WTC11 (cell line): Measurements from ENCODE around the gene CYP27B1.

Source experiments
- CBFB ChIP-seq: sonication (generic); formaldehyde crosslinking; IDR thresholded peaks from 2 replicates; pipeline ENCODE4 v1.8.1; 2022; ENCODE audit warnings: mild to moderate bottlenecking, low read depth, missing genetic modification reagents
- CREM ChIP-seq: sonication (generic); formaldehyde crosslinking; IDR thresholded peaks from 2 replicates; pipeline ENCODE4 v1.8.1; 2022; ENCODE audit warnings: mild to moderate bottlenecking, missing genetic modification reagents, moderate library complexity
- JUN ChIP-seq: sonication (generic); formaldehyde crosslinking; IDR thresholded peaks from 2 replicates; pipeline ENCODE4 v1.8.0; 2023; ENCODE audit warnings: mild to moderate bottlenecking, missing genetic modification reagents
- TF ChIP-seq, protein P1 (sequence below): fragments of 200-600 bp; IDR thresholded peaks from 2 replicates; pipeline ENCODE4 v1.8.0; 2022; ENCODE audit warnings: antibody characterized with exemption
- TF ChIP-seq, protein P2 (sequence below): sonication (generic); formaldehyde crosslinking; IDR thresholded peaks from 2 replicates; pipeline ENCODE4 v1.8.1; 2022; ENCODE audit warnings: low read depth, missing genetic modification reagents, borderline replicate concordance
- TF ChIP-seq, protein P3 (sequence below): sonication (generic); formaldehyde crosslinking; conservative IDR thresholded peaks from 2 replicates; pipeline ENCODE4 v1.8.1; 2023; ENCODE audit warnings: mild to moderate bottlenecking, low read depth, missing genetic modification reagents, moderate library complexity
- TF ChIP-seq, protein P4 (sequence below): sonication (generic); formaldehyde crosslinking; IDR thresholded peaks from 2 replicates; pipeline ENCODE4 v1.8.0; 2022; ENCODE audit warnings: missing genetic modification reagents

DNA sequence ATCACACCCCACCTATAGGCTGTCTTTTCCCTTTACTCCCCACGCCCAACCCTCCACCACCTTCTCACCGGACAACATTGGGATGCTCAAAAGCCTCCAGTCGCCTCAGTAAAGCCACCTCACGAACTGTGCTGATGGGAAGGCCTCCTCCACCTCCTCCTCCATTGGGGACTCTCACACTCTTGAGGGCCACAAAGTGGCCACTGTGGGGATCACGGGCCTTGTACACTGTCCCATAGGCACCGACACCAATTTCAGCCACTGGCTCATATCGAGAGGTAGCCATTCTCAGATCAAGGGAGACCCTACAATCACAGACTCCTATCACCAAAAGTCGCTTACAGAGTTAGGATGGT is 15.5 kb downstream of the CYP27B1 start:
- TF ChIP-seq, protein P1, sequence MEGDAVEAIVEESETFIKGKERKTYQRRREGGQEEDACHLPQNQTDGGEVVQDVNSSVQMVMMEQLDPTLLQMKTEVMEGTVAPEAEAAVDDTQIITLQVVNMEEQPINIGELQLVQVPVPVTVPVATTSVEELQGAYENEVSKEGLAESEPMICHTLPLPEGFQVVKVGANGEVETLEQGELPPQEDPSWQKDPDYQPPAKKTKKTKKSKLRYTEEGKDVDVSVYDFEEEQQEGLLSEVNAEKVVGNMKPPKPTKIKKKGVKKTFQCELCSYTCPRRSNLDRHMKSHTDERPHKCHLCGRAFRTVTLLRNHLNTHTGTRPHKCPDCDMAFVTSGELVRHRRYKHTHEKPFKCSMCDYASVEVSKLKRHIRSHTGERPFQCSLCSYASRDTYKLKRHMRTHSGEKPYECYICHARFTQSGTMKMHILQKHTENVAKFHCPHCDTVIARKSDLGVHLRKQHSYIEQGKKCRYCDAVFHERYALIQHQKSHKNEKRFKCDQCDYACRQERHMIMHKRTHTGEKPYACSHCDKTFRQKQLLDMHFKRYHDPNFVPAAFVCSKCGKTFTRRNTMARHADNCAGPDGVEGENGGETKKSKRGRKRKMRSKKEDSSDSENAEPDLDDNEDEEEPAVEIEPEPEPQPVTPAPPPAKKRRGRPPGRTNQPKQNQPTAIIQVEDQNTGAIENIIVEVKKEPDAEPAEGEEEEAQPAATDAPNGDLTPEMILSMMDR = no peak
- TF ChIP-seq, protein P2, sequence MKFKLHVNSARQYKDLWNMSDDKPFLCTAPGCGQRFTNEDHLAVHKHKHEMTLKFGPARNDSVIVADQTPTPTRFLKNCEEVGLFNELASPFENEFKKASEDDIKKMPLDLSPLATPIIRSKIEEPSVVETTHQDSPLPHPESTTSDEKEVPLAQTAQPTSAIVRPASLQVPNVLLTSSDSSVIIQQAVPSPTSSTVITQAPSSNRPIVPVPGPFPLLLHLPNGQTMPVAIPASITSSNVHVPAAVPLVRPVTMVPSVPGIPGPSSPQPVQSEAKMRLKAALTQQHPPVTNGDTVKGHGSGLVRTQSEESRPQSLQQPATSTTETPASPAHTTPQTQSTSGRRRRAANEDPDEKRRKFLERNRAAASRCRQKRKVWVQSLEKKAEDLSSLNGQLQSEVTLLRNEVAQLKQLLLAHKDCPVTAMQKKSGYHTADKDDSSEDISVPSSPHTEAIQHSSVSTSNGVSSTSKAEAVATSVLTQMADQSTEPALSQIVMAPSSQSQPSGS (CRISPR knock-in tag) = no peak
- TF ChIP-seq, protein P3, sequence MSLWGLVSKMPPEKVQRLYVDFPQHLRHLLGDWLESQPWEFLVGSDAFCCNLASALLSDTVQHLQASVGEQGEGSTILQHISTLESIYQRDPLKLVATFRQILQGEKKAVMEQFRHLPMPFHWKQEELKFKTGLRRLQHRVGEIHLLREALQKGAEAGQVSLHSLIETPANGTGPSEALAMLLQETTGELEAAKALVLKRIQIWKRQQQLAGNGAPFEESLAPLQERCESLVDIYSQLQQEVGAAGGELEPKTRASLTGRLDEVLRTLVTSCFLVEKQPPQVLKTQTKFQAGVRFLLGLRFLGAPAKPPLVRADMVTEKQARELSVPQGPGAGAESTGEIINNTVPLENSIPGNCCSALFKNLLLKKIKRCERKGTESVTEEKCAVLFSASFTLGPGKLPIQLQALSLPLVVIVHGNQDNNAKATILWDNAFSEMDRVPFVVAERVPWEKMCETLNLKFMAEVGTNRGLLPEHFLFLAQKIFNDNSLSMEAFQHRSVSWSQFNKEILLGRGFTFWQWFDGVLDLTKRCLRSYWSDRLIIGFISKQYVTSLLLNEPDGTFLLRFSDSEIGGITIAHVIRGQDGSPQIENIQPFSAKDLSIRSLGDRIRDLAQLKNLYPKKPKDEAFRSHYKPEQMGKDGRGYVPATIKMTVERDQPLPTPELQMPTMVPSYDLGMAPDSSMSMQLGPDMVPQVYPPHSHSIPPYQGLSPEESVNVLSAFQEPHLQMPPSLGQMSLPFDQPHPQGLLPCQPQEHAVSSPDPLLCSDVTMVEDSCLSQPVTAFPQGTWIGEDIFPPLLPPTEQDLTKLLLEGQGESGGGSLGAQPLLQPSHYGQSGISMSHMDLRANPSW (CRISPR knock-in tag) = no peak
- TF ChIP-seq, protein P4, sequence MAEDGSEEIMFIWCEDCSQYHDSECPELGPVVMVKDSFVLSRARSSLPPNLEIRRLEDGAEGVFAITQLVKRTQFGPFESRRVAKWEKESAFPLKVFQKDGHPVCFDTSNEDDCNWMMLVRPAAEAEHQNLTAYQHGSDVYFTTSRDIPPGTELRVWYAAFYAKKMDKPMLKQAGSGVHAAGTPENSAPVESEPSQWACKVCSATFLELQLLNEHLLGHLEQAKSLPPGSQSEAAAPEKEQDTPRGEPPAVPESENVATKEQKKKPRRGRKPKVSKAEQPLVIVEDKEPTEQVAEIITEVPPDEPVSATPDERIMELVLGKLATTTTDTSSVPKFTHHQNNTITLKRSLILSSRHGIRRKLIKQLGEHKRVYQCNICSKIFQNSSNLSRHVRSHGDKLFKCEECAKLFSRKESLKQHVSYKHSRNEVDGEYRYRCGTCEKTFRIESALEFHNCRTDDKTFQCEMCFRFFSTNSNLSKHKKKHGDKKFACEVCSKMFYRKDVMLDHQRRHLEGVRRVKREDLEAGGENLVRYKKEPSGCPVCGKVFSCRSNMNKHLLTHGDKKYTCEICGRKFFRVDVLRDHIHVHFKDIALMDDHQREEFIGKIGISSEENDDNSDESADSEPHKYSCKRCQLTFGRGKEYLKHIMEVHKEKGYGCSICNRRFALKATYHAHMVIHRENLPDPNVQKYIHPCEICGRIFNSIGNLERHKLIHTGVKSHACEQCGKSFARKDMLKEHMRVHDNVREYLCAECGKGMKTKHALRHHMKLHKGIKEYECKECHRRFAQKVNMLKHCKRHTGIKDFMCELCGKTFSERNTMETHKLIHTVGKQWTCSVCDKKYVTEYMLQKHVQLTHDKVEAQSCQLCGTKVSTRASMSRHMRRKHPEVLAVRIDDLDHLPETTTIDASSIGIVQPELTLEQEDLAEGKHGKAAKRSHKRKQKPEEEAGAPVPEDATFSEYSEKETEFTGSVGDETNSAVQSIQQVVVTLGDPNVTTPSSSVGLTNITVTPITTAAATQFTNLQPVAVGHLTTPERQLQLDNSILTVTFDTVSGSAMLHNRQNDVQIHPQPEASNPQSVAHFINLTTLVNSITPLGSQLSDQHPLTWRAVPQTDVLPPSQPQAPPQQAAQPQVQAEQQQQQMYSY = no peak
- TF ChIP-seq JUN (CRISPR knock-in tag) (no peak), CREM (no peak), CBFB (no peak)
